ENCODE results near the gene USP4. TPM values are rescaled to one million over a fixed set of nuclear protein-coding genes. Genes with fewer than 3 reads are reported as not detected.
"Not testable (repeated sequence)": the region's sequence is repeated elsewhere in the genome, so short reads cannot be mapped to it uniquely, and the experiment has no call there.

Gene USP4
- total RNA-seq, 2 donors from 2014 or later = 49.0 to 54.6 TPM

DNA sequence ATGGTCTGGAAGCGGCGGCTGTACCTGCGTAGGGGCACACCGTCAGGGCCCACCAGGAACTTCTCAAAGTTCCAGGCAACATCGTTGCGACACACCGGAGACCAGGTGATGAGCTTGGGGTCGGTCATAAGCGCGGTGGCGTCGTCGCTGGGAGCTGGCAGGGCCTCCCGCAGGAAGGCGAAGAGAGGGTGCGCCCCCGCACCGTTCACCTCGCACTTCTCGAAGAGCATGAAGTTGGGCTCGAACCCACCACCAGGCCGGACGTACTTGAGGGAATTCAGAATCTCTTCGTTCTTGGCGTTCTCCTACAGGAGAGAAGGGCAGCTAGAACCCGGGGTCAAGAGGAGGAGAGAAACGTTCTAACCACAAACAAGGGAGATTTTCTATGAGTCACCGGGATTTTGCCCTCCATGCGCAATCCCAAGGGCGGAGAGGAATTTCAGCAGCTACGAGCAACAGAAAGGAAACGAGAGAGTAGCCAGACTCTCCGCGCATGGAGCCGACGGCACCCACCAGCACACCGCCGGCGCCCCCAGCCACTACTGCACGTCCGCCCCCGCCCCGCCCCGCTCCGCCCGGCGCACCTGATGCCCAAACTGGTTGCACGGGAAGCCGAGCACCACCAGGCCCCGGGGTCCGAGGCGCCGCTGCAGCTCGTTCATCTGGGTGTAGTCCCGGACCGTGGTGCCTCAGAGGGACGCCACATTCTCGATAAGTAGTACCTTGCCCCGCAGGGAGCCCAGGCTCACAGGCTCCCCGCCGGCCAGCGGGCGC lies 17.8 kb upstream of the USP4 start:
- intact Hi-C loops (cut with DNase I) = loop anchor here (10.0 kb wide), 2 partner anchors 47 to 57 kb away; partner anchors contain the start of genes RHOA (in 1 of the 2) and TCTA (in 1 of the 2)

DNA sequence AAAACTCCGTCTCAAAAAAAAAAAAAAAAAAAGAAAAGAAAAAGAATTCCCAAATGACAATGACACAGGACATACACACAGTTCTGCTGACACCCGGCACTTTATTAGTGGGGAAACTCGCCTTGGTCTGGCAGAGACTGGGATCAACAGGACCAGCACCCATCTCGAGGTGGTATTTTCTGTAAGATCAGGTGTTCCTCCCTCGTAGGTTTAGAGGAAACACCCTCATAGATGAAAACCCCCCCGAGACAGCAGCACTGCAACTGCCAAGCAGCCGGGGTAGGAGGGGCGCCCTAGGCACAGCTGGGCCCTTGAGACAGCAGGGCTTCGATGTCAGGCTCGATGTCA lies 17.2 kb upstream of the USP4 start:
- intact Hi-C loops (cut with DNase I) = loop anchor here (10.0 kb wide), 2 partner anchors 48 to 58 kb away; partner anchors contain the start of genes RHOA (in 1 of the 2) and TCTA (in 1 of the 2)
- not testable (repeated sequence) for DNase-seq (ENCODE audit: low spot score)

More for the DNA sequence above, 17.8 kb upstream of the USP4 start:
- DNase-seq (ENCODE audit: low spot score) = peak; percentile 89

DNA sequence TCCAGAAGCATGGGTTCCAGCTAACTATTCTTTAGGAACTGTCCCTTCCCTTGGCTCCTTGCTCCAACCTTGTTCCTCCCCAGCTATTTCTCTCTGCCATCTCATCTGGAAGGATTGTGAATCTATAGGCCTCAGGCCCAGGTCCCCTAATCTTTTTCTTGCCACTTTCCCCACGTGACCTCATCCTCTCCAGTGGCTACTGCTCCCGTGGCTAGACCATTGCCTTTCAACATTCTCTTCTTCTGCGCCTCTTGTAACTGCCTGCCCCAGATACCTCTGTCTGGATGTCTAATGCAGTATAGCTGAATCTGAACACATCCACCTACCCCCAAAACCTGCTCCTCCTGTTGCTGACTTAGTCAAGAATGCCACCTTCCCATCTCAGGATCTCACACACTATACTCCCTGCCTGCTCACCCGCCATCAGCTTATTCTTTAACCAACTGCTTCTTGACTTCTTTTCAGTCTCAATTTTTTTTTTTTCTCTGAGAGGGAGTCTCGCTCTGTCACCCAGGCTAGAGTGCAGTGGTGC lies 13.1 kb upstream of the USP4 start:
- no peak for DNase-seq (ENCODE audit: low spot score)

DNA sequence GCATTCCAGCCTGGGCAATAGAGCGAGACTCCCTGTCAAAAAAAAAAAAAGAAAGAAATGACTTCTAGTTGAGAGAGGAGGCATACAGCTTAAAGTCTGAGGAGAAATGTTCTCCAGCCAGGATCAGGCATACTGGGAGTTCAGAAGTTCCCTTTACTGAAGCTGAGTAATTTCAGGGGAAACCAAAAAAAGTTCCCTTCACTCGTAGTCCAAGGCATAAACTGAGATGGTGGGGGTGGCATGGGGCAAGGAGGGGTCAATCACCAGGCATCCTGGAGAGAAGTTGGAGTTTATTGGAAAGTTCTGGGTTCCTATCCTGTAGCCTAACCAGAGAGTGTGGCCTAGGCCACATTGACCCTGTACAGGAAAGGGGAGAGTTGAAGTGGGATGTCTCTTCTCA lies 12.4 kb upstream of the USP4 start:
- intact Hi-C loops (cut with DNase I) = loop anchor here (10.0 kb wide), 2 partner anchors 53 to 63 kb away; partner anchors contain the start of genes RHOA (in 1 of the 2) and TCTA (in 1 of the 2)

More for the DNA sequence above, 13.1 kb upstream of the USP4 start:
- intact Hi-C loops (cut with DNase I) = loop anchor here (10.0 kb wide), 2 partner anchors 52 to 62 kb away; partner anchors contain the start of genes RHOA (in 1 of the 2) and TCTA (in 1 of the 2)

DNA sequence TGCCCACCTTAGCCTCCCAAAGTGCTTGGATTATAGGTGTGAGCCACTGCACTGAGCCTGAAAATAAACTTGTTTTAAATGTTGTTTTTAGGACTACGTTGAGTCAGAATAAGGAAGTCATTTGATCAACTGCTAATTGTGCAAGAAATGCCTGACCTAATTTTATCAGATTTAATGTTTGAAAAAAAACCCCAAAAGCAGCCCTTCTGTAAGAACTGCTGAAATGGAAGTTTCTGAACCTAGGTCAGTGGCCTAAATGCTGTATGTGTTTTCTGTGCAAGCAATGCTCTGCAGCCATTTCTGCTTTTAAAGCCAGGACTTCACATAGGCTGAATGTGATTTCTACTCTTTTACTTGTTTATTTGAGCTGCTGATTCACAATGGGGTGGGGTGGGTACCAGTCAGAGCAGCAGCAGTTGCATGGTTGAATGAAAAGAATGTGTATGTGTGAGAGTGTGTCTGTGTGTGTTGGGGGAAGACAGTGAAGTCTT lies 11.7 kb upstream of the USP4 start:
- DNase-seq (ENCODE audit: low spot score) = no peak
- intact Hi-C loops (cut with DNase I) = loop anchor here (10.0 kb wide), 2 partner anchors 53 to 63 kb away; partner anchors contain the start of genes RHOA (in 1 of the 2) and TCTA (in 1 of the 2)

More for the DNA sequence above, 12.4 kb upstream of the USP4 start:
- DNase-seq (ENCODE audit: low spot score) = no peak

DNA sequence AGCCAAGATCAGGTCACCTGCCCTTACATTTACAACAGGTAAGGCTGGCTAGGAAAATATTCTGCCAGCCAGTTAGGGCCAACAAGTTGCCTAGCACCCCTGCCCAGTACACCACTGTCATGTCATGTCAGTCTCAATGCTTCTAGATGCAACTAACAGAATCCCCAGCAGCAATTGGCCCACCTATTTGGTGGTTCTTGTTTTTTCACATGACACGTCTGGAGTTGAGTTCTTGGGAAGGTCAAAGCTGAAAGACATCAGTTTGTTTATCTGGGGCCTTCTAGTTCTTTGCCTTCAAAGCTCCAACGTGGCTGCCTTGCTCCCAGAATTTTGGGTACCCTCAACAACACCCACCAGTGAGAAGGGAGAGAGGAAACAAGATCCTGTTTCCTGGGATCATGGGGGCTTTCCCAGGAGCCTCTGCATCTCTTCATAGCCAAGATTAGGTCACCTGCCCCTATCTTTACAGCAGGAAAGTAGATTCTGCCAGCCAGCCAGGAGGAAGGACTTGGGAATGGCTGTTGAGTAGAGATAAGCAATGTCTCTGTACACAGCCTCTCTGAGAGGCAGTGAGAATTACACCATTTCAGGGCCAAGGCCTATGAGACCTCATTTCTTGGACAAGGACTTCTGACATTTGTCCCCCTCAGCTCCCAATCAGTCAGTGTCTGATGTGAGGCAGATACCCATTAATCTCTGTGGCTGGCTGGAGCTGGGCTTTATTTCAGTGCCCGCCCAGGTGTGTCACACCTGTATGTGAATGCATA lies 9.7 kb upstream of the USP4 start:
- intact Hi-C loops (cut with DNase I) = loop anchor here (10.0 kb wide), 3 partner anchors 55 to 95 kb away; partner anchors contain the start of genes RHOA (in 1 of the 2) and TCTA (in 1 of the 2)

DNA sequence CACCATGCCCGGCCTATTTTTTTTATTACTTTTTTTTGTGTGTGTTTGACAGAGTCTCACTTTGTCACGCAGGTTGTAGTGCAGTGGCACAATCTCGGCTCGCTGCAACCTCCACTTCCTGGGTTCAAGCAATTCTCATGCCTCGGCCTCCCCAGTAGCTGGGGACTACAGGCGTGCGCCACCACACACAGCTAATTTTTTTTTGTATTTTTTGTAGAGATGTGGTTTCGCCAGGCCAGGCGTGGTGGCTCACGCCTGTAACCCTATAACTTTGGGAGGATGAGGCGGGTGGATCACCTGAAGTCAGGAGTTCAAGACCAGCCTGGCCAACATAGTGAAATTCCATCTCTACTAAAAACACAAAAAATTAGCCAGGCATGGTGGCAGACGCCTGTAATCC lies 8.5 kb upstream of the USP4 start:
- intact Hi-C loops (cut with DNase I) = loop anchor here in 1 of 2 donors (10.0 kb wide), 1 partner anchor 96 kb away; no protein-coding TSS in a partner anchor
- DNase-seq (ENCODE audit: low spot score) = not testable (repeated sequence)

More for the DNA sequence above, 9.7 kb upstream of the USP4 start:
- DNase-seq (ENCODE audit: low spot score) = no peak

DNA sequence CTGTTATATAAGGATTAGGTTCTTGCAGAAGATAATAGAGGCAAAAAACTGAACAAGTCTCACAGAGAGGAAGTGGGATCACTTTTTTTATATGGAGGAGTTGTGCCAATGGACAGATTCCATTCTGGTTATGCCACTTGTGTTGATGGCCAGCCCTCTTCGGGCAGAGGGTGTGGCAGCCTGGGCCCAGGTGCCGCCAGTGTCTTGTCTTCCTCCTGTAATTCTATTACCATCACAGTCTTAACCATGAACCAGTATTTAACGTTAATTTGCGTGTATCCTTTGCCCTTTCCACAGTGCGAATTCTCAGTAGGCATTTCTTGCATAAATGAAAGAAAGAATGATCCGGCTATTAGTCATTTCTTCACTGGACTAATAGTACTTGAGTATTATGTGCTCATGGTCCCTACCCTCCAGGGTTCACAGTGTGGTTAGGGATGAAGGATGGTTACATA lies 7.0 kb upstream of the USP4 start:
- DNase-seq (ENCODE audit: low spot score) = no peak
- intact Hi-C loops (cut with DNase I) = loop anchor here in 1 of 2 donors (10.0 kb wide), 1 partner anchor 98 kb away; no protein-coding TSS in a partner anchor

DNA sequence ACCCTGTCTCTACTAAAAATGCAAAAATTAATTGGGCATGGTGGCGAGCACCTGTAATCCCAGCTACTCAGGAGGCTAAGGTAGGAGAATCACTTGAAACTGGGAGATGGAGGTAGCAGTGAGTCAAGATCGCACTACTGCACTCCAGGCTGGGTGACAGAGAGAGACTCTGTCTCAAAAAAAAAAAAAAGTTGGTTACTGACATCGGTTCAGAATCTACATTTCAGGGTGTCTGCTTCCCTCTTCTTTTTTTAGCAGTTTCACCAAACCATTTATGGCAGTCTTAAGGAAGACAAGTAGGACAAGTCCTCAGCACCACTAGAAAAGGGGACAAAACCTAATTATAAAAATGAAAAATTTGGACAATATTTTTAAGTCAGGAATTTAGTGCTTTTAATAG lies 3.3 kb upstream of the USP4 start:
- intact Hi-C loops (cut with DNase I) = loop anchor here (5.0 to 10.0 kb wide), 2 partner anchors 102 to 104 kb away; no protein-coding TSS in a partner anchor

DNA sequence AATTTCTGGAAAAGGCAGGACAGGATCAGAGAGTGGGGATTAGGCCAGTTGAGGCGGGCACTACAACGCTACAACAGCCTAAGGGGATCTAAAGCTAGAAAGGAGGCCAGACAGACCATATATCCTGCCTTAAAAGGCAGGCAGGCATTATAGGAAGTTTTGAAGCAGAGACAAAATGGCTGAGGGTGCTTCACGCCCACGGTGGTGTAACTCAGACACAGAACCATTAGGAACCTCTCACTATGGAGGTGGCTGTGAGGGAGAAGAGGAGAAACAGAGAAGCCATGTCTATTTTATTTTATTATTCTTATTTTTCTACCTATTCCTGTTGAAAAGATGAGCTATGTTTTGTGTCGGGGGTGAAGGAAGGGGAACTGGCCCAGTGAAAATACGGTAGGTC lies 2.1 kb upstream of the USP4 start:
- intact Hi-C loops (cut with DNase I) = loop anchor here (5.0 to 10.0 kb wide), 2 partner anchors 103 to 105 kb away; no protein-coding TSS in a partner anchor
- DNase-seq (ENCODE audit: low spot score) = no peak

More for the DNA sequence above, 3.3 kb upstream of the USP4 start:
- DNase-seq (ENCODE audit: low spot score) = no peak

DNA sequence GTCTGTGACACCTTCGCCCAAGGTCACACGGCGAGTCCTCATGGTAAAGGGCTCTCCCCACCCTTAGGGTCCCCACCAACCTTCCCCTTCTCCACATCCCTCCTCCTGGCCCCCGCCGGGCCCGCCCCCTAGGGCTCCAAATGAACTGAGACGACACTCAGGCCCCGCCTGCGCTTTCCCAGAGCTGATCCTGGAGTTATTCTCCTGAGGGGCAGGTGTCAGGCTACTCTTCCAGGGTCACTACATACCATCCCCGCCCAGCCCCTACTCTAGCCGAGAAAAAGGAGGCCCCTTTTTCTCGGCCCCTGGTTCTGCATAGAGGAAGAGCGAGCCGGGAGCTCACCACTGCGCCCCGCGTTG lies 292 bp downstream of the USP4 start:
- DNase-seq (ENCODE audit: low spot score) = peak; percentile 83
- intact Hi-C loops (cut with DNase I) = no loop called here

DNA sequence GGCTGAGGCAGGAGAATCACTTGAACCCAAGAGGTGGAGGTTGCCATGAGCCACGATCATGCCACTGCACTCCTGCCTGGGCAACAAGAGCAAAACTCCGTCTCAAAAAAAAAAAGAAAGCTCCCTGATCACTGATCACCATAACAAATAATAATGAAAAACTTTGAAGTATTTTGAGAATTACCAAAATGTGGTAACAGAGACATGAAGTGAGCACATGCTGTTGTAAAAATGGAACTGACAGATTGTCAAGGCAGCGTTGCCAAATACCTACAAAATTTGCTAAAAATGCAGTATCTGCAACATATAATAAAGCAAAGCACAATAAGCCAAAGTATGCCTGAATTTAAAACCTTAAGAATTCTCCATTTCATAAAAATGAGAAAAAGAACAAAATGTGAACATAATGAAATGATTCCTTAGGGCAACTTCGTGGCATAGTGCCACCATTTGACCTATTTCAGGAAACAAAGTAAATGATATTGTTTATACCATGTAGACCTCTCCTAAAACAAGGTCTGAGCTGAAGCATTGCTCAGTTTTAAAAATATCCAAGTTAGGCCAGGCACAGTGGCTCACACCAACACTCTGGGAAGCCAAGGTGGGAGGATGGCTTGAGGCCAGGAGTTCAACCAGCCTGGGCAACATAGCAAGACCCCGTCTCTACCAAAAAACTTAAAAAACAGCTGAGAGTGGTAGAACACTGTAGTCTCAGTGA lies 5.8 kb downstream of the USP4 start:
- intact Hi-C loops (cut with DNase I) = no loop called here
- DNase-seq (ENCODE audit: low spot score) = no peak

DNA sequence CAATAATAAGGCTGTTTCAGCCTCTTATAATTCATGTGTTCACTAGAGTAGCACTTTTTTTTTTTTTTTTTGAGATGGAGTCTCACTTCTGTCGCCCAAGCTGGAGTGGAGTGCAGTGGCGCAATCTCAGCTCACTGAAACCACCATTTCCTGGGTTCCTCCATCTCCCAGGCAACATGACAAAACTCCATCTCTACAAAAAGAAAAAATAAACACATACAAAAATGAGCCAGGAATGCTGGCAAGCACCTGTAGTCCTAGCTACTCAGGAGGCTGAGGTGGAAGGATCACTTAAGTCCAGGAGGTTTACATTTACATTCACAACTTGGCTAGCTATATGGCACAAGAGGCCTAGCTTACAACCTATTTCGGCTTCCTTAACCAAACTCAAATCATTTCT lies 6.8 kb downstream of the USP4 start:
- DNase-seq (ENCODE audit: low spot score) = no peak
- intact Hi-C loops (cut with DNase I) = no loop called here

DNA sequence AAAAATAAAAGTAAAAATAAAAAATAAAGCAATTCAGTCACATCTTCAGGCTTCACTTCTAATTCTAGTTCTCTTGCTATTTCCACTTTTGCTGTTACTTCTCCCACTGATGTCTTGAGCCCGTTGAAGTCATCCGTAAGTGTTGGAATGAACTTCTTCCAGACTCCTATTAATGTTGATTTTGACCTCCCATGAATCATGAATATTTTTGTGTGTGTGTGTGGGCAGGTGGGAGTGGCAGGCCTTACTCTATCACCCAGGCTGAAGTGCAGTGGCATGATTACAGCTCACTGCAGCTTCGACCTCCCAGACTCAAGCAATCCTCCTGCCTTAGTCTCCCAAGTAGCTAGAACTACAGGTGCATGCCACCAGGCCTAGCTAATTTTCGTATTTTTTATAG lies 10.7 kb downstream of the USP4 start:
- intact Hi-C loops (cut with DNase I) = no loop called here
- DNase-seq (ENCODE audit: low spot score) = no peak

DNA sequence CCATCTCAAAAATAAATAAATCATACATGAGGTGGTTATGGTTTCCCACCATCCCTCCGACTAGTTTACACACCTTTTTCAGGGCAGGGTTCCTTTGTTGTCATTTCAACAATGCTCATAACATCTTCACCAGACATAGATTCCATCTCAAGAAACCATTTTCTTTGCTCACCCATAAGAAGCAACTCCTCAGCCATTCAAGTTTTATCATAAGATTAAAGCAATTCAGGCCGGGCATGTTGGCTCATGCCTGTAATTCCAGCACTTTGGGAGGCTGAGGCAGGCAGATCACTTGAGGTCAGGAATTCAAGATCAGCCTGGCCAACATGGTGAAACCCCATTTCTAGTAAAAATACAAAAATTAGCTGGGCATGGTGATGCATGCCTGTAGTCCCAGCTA lies 11.5 kb downstream of the USP4 start:
- not testable (repeated sequence) for DNase-seq (ENCODE audit: low spot score)

DNA sequence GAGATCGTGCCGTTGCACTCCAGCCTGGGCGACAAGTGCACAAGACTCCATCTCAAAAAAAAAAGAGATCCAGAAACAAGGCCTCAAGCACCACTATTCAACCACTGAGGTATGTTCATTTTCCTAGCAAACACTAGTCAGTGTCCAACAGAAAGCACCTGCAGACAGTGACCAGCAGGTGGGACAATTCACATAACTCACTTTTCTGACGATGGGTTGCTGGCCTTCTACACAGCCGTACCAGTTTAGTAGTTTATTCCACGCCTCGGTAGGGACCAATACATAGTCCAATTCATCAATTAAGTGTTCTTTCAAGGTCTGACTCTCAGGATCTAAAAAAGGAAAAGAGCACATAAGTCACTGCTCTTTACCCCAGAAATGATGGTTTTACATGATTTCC lies 12.4 kb downstream of the USP4 start:
- DNase-seq (ENCODE audit: low spot score) = no peak
- intact Hi-C loops (cut with DNase I) = no loop called here

More for the DNA sequence above, 11.5 kb downstream of the USP4 start:
- intact Hi-C loops (cut with DNase I) = not testable (repeated sequence)

DNA sequence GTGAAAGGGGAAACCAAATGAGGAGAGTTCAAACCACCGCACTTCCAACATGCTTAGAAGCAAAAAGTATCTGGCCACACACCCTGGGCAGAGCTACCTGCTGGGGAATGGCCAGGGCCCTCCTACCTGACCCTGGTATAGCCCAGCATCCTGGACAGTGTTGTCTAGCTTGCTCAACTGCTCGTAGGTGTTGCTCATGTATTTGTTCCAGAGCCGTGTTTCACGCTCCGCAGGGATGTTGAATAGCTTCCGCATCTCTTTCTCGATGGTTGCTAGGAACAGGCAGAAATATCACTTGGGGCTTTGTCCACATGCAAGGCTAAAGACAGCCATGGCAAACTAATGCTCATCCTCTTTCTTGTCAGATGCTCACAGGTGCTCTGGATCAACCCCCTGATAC lies 15.1 kb downstream of the USP4 start:
- DNase-seq (ENCODE audit: low spot score) = peak; percentile 16
- intact Hi-C loops (cut with DNase I) = no loop called here

DNA sequence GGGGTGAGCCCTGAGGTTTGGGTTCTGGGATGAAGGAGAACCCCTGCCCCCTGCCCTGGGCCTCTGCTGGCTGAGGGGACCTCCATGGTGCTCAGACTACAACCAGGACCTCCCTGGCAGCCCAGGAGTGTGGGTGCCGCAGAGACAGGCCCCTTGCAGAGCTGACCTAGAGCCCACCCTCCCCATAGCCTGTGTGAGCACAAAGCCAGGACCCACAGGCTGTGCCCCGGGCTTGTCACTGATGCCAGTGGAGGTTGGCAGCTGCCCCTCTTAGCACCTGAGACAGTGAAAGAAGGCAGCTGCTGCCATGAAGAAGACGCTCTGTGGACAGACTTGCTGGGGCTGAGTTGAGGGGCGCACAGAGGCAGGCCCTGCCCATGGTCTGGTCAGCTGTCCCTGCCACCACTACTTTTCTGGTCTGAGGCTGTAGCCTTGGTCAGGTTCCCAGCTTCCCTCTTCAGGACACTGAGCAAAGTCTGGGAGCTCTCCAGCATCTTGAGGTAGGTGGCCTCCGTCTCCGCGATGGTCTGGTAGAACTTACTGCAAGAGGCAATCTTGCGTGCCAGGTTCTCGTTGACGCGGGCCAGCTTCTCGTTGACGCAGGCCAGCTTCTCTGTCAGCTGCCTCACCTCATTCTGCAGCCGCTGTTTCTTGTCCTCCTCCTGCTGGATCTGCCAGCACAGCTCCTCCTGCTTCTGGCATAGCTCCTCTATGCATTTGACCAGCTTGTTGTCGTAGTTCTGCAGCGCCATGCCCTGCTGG lies 23.0 kb downstream of the USP4 start:
- peak; percentile 58 for DNase-seq (ENCODE audit: low spot score)
- intact Hi-C loops (cut with DNase I) = no loop called here
